ENCODE results near the gene TM9SF2.

TM9SF2 gene

DNA sequence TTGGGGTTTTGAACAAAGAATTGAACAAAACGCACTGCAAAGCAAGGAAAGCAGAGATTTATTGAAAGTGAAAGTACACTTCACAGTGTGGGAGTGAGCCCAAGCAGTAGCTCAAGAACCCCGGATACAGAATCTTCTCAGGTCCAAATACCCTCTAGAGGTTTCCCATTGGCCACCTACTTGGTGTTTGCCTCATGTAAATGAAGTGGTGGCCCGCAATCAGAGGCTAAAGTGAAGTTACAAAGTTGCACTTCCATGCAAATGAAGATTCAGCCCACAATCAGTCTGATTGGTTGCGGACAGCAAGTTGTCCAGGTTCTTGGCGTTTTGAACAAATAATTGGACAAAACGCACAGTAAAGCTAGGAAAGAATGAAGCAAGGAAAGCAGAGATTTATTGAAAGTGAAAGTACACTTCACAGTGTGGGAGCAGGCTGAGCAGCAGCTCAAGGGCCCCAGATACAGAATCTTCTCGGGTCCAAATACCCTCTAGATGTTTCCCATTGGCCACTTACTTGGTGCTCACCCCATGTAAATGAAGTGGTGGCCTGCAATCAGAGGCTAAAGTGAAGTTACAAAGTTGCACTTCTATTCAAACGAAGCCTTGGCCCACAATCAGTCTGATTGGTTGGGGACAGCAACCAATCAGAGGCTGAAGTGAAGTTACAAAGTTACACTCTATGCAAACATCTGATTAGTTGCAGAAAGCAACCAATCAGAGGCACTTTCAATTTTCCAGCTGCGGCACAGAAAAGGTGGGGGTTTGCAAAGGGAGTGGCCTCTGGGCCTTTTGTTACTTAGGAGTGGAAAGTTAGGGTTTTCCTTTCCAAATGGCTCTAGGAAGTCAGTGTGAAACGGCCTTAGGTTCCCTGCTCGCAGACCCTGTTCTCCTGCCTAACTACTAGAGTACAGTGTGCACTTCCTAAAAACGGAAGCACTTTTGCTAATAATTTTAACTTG is 4.8 kb upstream of the TM9SF2 start:
- peak; percentile 50 for DNase-seq

DNA sequence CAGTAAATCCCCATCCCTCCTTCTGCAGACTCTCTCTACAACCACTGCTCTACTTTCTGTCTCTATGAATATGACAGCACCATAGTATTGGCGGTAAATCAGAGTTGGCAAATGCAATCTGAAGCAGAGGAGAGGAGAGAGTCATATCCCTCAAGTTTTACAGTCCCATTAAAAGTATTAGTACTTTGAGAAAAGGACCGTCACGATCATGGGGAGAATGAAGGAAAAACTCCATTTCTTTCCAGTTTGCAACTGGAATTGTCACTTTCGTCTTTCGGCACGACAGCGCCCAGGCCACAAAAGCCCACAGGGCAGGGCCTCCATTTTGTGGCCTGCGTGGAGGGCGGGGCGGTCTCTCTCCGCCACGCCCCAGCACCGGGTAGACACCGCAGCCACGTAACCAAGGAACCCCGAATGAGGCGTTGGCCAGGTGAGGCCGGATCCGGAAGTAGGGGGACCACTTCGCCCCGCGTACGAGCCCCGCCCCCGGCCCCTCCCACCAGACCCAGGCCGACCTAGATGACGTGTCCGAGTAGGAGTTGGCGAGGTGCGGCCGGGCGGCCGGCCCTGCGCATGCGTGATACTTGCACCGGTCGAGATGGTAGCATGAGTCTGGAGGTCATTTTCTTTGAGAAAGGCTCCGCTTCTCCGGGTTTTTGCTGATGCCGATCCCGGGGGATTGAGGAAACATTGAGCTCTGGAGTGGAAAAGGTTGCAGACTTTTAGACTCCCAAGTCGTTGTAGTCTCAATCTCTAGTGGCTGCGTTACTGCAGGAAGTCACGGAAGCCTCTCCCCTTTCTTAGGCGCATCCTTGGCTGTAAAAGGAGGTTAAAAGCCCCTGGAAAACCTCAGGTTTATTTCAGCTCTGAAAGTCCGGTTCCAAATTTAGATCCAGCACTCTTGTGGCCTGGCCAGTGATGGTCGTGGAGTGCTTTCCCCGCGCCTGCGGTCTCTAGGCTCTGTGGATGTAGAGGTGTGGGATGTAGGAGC is 2.8 kb upstream of the TM9SF2 start:
- DNase-seq: peak; percentile 96

DNA sequence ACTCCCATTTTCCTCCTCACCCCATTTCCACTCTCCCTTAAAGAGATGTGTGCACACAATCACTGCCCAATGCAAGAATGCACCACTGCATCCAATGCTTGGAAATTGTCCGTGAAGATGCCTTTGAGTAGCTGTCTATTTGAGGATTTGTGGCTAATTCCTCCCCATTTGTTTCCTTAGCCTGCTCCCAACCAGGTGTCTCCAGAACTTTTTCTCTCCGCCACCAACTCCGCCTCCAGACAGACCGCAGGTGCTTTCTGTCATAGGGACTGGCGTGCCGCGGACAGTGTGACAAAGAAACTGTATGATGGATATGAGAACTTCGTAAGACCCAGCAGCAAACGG is 461 bp upstream of the TM9SF2 start:
- DNase-seq: no peak

DNA sequence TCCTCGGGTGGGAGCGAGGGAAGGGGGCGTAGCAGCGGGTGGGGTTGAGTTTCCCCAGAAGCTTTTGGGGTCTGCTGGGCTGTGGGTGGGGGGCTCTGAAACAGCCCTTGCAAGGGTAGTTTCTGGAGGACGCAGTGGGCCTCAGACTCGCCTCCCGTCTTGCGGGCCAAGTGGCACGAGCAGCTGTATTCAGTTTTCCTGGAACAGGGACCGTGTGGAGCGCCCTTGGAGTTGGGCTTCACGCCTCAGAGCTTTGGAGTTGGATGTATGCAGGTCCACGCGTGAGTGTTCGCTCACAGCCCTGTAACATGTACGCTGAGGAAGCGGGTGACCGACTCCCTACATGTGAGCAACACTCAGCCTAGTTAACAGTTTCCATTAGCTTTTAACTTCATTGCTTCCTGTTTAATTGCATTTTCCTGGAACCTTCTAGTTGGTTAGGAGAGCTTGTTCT is 603 bp downstream of the TM9SF2 start:
- DNase-seq: peak; percentile 16

DNA sequence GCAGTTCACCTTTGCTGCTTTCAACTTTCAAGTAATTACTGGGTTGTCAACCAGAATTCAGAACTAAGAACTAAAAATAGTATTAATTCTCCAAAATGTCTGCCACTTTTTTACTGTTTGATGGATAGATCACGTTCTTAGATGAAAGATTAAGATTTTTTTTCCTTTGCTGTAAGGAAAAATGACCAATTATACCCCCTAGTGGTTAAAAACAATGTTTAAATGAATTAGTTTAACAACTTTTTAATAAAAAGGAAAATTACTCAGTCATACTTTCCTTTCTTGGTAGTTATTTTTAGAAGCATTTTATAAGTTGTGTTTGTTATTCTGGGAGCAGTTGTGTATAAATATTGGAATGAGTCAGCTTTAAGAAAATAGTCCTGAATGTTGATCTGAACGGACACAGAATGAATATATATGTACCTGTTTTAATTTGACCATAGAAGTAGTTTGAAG is 4.6 kb downstream of the TM9SF2 start:
- no peak for DNase-seq

DNA sequence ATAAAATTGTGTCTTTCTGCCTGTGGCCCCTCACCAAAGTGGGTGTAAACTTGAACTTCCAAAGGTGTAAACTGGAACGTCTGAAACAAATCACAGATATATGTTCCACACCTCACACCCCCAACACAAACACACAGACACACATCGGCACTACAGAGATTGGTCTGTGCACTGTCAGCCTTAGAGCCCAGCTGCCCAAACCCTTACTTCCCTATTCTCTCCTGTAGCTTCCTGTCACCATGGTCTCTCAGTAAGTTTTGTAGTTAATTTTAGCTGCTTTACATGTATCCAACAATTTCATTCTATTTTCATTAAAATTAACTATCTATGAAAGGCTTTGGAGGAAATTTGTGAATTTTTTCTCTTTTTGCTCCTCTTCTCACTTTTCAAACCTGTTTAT is 5.4 kb downstream of the TM9SF2 start:
- DNase-seq: no peak

DNA sequence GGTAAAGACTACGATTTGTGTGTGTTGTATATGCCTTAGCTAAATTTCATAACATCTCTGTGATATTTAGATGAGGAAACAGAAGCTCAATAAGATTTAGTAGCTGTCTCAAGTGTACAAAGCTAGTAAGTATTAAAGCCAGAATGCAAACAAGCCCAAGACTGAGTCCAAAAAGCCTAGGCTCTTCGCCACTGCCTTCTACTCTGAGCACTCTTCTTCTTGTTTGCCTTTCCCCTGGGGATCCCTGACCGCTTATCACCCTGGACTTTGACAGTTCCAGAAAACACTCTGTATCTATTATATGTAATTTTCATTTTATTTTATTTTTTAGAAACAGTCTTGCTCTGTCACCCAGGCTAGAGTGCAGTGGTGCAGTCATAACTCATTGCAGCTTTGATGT is 5.8 kb downstream of the TM9SF2 start:
- DNase-seq: no peak

DNA sequence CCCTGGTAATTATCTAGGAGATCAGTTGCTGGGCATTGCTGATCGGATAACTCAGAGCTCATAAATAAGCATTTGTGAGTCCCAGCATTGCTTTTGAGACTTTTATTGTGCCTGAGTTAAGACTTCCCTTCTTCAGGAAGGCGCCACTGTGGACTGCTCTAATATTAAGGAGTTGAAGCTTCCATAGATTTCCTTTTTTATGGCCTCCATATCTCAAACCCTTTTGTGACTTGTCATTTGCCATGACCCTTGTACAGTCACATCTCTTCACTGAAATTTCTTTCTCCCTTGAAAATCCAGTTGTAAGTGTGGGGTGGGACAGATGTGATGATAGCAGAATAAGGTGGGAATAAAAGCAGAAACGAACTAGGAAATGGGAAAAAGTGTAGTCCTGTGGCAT is 6.3 kb downstream of the TM9SF2 start:
- no peak for DNase-seq

DNA sequence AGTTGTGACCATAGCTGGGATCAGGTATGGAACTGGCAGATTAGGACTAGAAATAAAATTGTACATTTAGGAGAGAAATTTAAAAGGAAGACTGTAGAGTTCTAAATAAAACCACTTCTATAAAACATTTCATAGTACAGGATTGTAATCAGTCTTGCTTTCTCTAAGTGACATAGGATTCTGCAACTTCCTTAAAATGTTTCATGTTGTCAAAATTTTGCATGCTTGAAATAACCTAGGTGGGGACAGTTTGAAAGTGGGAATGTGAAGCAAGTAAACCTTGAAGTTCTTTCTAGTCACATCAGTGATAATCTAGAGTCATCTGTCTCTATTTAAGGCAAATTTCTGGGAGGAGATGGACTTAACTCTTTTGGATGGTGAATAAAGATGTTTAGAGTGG is 6.7 kb downstream of the TM9SF2 start:
- no peak for DNase-seq

DNA sequence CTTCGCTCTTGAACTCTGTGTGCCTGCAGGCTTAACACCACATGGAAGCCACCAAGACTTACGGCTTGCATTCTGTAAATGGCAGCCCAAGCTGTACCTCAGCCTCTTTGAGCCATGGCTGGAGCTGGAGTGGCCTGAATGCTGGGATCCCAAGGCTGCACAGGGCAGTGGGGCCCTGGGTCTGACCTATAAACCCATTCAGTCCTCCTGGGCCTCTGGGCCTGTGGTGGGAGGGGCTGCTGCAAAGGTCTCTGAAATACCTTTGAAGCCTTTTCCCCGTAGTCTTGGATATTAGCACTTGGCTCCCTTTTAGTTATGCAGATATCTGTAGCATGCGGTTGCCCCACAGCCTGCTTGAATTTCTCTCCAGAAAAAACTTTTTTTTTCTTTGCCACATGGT is 8.2 kb downstream of the TM9SF2 start:
- no peak for DNase-seq

DNA sequence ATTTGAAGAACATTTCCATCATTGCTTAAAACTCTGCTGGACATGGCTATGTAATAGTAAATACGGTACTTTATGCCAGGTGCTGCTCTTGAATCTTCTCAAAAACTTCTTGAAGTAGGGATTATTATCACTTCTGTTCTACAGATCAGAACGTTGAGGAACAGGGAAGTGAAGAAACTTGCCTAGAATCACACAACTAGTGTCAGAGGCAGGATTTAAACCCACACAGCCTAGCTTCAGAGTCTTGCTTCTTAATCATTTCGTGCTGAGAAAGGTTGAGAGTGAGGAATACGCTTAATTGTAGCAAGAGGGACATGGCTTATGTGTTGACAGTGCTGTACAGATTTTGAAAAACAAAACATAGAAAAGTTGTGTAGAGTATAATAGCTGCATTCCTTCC is 13.5 kb downstream of the TM9SF2 start:
- no peak for DNase-seq

DNA sequence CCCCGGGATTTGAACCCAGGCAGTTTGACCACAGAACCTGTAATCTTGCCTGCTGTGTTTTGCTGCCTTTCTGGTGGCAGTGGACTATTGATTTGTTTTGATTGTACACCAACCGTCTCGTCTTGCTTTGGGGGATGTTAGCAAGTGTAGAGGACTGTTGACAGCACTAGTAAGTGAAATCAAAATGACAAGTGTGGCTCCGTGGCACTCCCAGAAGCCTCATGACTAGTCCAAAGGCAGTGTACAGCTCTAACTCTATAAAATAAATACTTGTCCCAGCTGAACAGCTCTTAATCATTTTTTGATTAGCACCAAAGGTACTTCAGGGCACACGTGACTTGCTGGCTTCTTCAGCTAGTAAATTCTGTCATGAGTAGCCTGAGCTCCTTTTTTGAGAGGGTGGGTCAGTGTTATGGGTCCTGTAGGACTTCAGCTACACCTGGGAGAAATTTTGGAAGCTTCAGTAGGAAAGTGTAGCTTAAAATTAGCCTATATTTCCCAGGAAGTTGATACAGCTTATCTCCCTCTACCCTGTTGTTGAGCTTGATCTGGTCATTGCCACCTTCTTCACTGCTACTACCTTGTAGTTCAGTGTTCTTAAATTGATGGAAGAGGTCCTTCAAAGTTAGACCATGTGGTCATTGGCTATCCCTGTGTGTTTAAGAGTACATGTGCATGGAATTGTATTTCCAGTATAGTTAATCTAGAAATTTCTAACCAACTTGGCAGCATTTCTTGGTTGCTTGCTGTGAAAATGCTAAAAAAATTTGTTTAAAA is 15.1 kb downstream of the TM9SF2 start:
- no peak for DNase-seq

DNA sequence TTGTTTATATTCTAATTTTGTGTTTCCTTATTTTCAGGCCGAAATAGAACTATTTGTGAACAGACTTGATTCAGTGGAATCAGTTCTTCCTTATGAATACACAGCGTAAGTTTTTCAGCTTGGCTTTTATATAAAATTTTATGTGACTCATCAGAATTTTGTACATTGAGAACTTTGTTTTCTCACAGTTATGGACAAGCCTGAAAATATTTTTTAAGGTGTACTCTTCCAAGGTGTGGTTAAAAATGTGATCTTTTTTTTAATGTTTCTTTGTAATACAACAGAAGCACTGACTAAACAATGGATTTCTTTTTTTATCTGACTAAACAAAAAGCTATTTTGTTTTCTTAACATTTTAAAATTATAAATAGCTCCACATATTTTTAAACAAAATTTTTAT is 16.3 kb downstream of the TM9SF2 start:
- DNase-seq: no peak

DNA sequence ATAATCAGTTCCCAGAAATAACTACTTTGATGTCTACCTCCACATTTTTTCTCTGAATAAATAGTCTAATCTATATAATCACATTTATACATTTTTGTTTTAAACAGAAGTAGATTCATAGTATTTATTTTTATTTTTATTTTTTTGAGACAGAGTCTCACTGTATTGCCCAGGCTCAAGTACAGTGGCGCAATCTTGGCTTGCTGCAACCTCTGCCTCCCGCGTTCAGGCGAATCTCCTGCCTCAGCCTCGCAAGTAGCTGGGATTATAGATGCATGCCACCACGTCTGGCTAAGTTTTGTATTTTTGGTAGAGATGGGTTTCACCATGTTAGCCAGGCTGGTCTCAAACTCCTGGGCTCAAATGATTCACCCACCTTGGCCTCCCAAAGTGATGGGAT is 16.7 kb downstream of the TM9SF2 start:
- DNase-seq: no peak

DNA sequence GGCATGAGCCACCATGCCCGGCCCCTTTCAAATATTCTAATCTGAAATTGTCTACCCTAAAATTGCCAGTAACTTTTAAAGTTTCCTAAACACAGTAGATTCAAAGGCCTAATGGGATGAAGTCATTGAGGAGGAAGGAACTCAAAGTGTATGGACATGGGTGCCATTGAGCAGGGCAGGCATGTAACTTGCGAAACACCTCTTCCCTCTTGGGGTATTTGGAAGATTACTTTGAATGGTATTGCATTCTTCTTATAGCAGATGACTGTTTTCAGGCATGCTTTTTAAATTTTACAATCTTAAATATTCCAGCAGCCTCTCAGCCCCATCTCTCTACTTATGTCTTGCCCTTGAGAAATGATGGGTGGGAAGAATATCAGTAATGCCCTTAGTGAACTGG is 21.0 kb downstream of the TM9SF2 start:
- DNase-seq: no peak

DNA sequence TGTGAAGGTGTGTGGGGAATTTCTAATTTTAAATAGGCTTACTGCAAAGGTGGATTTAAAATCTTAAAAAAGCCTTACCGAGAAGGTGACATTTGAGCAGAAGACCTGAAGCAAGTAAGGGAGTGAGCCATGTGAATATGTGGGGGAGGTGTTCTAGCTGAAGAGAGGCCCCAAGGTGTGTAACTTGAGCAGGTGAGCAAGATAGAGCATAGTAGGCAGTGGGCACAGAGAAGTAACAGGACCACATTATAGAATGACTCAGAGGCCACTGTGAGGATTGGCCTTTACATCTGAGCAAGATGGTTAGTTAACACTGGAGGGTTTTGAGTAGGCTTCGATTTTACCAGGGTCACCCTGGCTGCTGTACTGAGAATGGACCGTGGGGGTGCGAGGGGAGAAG is 22.6 kb downstream of the TM9SF2 start:
- DNase-seq: no peak

DNA sequence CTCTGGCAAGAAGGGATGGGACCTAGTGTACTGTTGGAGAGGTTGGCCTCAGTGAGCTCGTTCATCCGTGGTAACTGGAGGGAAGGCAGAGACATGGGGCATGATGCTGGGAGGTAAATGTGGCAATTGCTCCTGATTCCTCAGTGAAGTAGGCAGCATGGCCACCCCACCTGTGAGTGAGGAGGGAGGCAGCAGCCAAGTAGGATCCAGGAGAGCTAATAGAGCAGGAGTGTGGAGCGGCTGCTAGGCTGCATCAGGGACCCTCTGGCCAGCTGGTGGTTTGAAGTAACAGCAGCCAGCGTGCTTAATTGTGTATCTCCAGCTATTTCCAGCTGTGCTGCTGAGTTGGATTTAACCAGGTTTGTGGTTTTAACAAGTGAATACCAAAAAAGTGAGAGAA is 24.7 kb downstream of the TM9SF2 start:
- DNase-seq: no peak

DNA sequence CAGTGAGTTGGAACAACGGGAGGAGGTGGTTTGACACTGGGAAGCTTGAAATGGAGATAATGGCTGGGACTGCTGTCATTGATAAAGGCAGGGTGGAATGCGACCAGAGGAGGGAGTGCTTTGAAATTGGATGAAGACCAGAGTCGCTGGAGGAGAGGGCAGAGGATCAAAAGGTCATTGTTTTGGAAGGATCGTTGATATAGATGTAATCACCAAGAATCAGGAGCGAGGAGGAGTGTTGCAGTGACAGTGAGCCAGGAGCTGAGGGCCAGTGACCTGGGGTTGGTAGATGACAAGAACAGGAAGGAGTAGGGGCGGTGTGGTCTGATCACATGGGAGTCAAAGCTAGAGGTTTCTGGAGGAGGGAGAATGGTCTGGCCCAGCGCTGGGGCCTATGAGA is 25.3 kb downstream of the TM9SF2 start:
- DNase-seq: no peak

DNA sequence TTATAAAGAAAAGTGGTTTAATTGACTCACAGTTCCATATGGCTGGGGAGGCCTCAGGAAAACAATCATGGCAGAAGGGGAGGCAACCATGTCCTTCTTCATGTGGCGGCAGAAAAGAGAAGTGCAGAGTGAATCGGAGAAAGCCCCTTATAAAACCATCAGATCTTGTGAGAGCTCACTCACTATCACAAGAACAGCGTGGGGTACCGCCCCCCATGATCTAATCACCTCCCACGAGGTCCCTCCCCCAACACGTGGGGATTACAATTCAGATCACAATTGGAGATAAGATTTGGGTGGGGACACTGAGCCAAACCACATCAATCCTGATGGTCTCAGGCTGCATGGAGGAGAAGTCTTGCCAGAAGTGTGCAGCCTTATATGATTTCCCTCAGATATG is 26.0 kb downstream of the TM9SF2 start:
- no peak for DNase-seq

DNA sequence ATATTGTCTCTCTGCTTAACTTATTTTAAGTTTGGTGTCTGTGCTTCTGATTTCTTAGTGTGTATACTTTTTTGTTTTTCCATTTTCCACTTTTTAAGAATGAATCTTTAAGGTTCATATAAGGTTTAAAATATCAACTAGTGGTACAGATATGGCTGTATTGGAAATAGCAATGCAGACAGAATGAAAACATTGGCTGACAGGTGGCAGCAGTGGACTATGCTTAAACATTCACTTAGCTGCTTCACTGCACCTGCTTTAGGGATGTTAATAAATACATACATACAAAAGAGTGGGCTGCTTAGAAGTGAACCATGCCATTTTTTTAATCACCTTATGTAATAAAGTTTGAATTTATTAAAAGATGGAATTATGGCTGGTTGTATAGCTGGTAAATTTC is 27.3 kb downstream of the TM9SF2 start:
- DNase-seq: no peak

DNA sequence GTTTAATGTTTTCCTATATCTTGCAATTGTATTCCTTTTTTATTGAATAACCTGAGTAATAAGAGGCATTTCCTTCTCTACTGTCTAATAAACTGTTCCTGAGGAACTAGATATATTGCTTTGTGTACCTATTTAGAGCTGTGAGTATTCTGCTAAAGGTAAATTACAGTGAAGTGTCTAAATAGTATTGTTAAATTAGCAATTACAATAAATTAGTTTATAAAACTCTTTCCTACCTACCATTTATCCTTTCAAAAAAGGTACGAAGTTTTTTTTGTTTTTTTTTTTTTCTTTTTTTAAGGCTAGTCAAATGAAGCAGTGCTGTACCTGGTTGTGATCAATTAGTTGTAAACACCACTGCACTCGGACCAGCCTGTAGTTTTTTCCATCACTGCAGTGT is 34.8 kb downstream of the TM9SF2 start:
- DNase-seq: no peak

DNA sequence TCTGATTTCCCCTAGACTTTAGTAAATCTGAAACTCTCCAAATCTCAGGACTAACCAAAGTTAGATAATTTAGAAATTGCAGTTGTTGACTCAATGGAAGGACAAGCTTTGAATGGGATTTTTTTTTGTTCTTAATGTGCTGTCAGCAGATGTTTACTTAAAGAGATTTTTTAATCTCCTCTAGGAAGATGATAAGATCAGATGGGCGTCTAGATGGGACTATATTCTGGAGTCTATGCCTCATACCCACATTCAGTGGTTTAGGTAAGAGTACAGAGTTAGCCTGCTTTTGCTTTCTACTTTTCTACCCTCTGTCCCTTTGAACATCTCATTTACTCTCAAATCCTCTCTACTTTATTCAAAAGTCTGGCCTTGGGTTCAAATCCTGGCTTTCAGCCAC is 39.3 kb downstream of the TM9SF2 start:
- DNase-seq: no peak

All from stimulated activated naive CD4-positive, alpha-beta T cell treated with Interleukin-2 at 50 U/mL for 16 hours (primary cell).